NCI-H748 treated with DMSO at 0.1 percent for 48 hours (cell line): Measurements from ENCODE around the gene RLBP1.

Experiments
- DNase-seq: peaks from one replicate; lab custom pipeline; 2025; lab: John Stamatoyannopoulos, UW

RLBP1 gene

DNA sequence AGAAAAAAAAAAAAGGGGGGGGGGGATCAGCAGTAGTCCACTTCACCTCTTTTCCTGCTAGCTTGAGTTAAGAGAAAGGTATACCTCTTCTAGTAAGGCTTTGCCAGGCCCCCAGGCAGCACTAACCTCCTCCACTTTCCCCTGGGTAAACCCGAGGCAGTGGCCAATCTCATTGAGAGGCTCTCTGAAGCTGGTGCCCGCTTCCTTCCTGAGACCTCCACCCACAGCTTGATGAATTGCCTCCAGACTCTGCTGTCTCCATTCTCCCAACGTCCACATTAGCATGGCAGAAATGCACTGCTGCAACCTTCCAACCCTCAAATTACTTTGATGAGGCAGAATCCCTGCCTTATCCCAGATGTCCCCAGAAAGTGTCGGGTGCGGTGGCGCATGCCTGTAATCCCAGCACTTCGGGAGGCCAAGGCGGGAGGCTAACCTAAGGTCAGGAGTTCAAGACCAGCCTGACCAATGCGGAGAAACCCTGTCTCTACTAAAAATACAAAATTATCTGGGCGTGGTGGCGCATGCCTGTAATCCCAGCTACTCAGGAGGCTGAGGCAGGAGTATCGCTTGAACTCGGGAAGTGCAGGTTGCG is 15.3 kb downstream of the RLBP1 start:
- DNase-seq = no peak

DNA sequence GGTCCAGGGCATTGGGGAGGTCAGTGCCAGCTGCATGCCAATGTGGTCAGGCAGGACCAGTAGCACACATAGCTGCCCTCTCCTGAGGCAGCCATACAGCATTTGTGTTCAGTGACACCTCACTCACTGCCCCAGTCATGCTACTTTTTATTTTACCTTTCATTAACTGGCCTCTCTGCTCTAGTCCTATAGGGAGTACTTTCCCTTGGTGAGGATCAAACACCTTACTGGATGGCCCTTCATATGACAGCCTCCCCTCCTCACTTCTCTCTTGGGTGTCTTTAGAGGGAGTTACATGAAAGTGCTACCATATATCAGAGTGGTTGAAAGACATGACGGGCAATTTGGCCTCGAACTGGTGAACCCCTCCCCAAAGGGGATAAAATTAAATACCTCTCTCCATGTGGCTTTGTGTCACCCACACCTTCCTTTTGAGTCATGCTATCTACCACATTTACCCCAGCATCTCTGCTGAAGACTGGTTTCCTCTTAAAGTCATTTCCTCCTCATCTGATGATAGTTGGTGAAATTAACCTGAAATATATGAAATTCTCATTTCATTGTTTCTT is 17.6 kb downstream of the RLBP1 start:
- no peak for DNase-seq

- no peak for DNase-seq
These were observed 19.8 kb downstream of the RLBP1 start for GRCh38 chr15:89201465-89202005.

GRCh38 chr15:89200182-89200581 is 21.2 kb downstream of the RLBP1 start:
- DNase-seq = no peak

- DNase-seq = no peak
These were observed 21.6 kb downstream of the RLBP1 start for GRCh38 chr15:89199746-89200145.

- no peak for DNase-seq
These were observed 22.4 kb downstream of the RLBP1 start for GRCh38 chr15:89198934-89199333.

- no peak for DNase-seq
These were observed 23.2 kb downstream of the RLBP1 start for GRCh38 chr15:89198196-89198595.

- no peak for DNase-seq
These were observed 23.8 kb downstream of the RLBP1 start for GRCh38 chr15:89197503-89197971.

DNA sequence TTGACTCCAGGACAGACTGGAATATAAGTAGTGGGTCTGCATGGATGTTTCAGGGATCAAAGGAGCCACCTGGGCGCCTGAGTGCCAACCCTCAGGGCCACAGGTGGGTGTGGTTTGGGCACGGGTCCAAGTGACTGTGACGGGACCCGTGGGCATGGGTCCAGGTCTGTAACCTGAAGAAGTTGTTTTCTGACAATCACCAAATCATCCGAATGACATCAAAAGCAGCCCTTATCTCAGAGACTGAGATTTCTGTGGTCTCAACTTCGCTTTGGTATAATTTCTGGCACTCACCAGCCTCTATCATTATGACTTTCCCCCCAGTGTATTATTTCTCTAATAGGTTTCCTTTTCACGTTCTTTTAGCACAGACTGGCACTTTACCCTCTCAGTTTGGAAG is 24.4 kb downstream of the RLBP1 start:
- no peak for DNase-seq

DNA sequence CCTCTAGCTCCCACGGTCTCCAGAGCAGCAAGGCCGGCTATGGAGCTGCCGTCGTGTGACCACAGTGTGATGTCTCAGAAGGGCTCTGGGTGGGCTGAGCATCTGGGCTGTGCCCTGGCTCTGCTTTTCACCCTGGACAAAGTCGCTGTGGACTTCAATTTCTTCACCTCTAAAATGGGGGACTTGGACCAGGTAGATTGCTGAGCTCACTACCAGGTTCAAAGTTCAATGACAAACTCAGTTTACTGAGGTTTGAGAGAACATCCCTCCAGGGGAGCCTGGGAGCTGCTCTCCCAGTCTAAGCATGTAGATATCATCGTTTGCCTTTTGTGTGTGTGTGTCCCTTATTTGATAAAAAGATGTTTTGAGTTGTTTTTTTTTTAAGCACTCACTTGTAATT is 25.1 kb downstream of the RLBP1 start:
- DNase-seq = no peak

DNA sequence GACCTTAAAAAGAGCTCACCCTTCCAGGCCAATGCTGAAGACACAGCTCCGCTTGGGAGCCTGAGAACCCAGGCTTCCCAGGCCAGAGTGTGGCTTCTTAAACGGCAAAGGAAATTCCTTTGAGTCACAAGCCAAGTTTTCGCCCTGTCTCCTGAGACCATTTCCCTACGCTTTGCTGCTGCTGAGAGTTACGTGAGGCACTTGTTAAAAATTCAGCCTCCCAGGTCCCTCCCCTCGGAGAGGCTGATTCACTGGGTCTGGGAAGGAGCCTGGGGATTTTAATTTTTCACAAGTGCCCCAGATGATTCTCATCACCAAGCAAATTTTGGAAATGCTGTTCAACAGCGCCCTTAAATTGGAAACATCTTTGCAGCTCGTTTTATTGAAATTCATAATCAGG is 25.5 kb downstream of the RLBP1 start:
- DNase-seq = no peak

- no peak for DNase-seq
These were observed 26.8 kb downstream of the RLBP1 start for GRCh38 chr15:89194608-89195007.

DNA sequence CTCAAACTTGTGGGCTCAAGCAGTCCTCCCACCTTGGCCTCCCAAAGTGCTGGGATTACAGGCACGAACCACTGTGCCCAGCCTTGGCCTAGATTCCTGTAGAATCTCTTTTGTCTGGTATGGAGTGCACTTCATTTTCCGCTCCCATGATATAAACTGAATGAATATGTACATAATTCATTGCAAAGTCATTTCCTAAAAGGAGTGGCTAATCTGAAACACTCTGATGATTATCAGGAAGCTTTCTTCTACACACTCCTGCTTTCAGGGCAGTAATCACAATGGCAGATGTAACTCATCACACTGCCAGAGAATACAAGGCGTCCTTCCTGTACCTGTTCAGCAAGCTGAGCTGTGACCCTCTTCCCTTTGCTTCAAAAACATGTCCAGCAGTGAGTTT is 28.6 kb downstream of the RLBP1 start:
- DNase-seq = no peak

DNA sequence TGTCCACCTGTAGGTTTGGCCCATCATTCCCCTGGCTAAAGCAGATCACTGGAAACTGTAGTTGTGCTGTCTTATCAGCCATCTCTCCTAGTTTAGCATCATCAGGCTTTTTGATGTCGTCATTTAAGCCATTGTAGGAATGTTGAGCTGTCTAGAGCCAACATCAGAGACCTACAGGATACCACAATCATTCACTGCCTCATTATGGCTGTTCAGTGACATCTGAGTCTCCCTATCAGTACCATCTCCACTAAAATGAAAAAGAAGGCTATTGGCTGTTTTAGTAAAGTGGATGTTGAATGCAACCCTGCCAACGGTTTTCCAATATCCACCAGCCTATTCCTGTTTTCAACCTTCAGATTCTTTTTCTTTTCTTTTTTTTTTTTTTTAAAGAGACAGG is 29.2 kb downstream of the RLBP1 start:
- no peak for DNase-seq

DNA sequence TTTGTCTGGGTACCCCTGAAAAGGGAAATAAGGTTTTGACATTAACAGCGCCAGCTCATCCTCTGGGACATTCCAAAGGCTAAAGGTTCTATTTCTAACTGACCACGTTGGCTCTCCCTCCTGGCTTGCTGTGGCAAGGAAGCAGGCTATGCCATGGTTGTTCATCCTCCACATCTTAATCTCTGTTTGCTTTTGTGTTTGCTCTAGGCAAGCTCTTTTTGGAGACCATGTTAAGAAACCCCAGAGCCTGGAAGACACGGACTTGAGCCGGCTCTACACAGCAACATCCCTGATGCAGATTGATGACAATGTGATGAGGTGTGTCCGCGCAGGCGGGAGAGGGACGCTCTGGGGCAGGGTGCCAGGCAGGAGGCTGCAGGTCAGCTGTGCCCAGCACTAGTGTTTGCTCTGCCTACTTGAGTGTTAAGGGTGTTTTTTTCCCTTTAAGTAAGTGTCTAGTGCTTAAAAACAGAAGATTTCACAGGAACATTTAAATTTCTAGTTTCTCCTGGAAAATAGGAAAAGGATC is 33.3 kb downstream of the RLBP1 start:
- DNase-seq = no peak

DNA sequence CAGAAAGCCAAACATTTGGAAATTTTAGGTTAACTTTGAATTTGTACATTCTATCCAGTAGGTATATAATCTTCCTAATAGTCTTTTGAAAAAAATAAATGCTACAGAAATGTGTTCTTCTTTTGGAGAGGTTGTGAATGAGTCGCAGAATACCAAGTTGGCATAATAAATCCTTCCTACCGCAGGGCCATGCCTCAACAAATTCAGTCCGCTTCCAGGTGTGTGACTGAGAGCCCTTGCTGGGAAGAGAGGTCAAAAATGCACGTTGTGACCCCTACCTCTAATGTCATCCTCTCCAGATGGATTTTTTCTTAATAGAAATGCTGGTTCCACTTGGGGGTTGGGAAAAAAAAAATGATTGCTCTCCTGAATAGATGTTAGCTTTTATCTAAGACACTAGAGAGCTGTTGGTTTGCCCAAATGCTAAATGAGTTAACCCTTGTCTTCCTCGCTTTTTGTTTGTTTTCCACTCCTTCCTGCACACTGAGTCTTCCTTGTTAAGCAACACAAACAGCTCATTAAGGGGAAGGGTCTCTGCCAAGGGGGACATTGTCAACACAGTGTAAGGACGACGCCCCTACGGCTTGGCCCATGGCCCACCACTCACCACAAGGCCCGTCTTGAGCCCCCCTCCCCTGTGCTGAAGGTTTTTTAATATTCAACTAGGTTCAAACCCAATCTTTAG is 33.9 kb downstream of the RLBP1 start:
- DNase-seq = no peak

DNA sequence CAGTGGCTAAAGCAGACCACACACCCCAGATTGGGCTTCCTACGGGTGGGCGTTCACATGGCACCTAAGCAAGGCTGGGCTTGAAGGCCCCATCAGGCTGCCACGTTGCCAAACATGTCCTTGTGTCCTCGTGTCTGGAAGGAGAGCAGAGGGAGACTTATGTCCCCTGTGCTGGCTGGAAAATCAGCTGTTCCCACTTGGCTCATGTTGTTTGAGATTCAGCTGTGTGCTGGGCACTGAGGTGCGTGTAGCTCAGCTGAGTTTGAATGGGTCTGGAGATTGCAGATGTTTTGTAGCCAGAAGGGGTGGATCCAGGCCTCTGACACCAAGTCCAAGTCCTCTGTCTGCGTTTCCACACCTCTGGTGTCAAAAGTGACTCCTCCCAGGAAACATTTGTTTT is 34.6 kb downstream of the RLBP1 start:
- no peak for DNase-seq

- DNase-seq = no peak
These were observed 36.4 kb downstream of the RLBP1 start for GRCh38 chr15:89184886-89185526.

DNA sequence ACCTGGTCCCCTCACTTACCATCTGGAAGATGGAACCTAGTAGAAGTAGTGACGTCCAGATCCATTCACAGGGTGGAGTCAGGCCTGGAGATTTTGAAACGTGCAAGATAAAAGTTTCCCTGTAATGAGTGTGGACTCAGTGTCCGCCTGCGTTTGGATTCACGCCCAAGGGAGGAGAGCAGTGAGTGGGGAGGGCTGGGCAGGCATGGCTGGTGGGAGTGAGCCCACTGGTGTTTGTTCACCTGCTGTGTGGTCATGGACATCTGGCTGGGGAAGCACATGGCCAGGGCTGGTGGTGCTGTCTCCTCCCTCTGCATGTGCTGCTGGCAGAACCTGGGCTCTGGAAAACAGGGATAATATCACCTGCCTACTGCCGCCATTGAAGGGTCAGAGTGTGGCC is 37.0 kb downstream of the RLBP1 start:
- DNase-seq = no peak

GRCh38 chr15:89179966-89180875 is 41.2 kb downstream of the RLBP1 start:
- DNase-seq = no peak

DNA sequence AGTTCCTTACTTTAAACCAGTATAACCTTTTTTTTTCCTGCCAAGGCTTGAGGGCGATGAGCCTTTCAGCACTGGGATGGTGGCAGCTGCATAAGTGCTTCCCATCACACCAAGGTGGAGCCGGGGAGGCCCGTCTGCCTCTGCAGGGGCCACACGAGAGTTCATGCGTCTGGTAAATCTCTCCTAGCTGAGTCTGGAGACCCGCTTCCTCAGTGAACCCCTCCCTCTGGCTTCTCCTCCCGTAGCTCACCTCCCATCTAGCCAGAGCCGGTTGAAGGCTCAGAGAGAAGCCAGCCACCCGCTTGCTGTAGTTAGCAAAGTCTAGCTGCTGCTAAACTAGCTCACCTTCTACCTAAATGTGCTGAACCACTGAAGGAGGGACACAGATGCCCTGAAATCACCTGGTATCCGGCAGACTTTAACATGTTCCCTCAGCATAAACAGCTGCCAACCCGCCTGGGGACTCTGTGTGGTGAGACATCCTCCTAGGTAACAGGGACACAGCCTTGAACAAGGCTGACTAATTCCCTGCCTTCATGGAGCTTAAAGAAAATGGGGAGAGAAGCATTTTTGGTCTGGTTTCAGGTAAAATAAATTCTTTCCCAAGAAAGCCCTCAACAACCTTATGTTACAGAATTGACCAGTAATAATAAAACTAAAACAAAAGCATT is 42.9 kb downstream of the RLBP1 start:
- no peak for DNase-seq
